Trophoblast cell (in vitro differentiated cells and primary cell): ENCODE results near the gene GPR180.

Source experiments
- DNase-seq, 2 donors: peaks; one replicate each; pipeline ENCODE4 v3.0.0-alpha.2; 2016
- H2AFZ ChIP-seq: 2 replicates; pipeline ENCODE4 v1.6.1; 2013; ENCODE audit warnings: low read length, moderate library complexity, mild to moderate bottlenecking; ENCODE audit not compliant: insufficient read depth, poor library complexity
- H2AK5ac ChIP-seq: 2 replicates; pipeline ENCODE4 v1.6.1; 2013; ENCODE audit warnings: mild to moderate bottlenecking, low read length
- H2BK120ac ChIP-seq: 2 replicates; pipeline ENCODE4 v1.6.1; 2013; ENCODE audit warnings: low read length, mild to moderate bottlenecking, moderate library complexity; ENCODE audit not compliant: insufficient read depth, poor library complexity
- H2BK12ac ChIP-seq: 2 replicates; pipeline ENCODE4 v1.6.1; 2013; ENCODE audit warnings: mild to moderate bottlenecking, low read length, moderate library complexity
- H2BK5ac ChIP-seq: 2 replicates; pipeline ENCODE4 v1.6.1; 2013; ENCODE audit warnings: low read length, low read depth, moderate library complexity, mild to moderate bottlenecking; ENCODE audit not compliant: poor library complexity
- H3K14ac ChIP-seq: 2 replicates; pipeline ENCODE4 v1.6.1; 2013; ENCODE audit warnings: mild to moderate bottlenecking, low read length
- H3K18ac ChIP-seq: 2 replicates; pipeline ENCODE4 v1.6.1; 2013; ENCODE audit warnings: mild to moderate bottlenecking, low read length
- H3K23ac ChIP-seq: 2 replicates; pipeline ENCODE4 v1.6.1; 2013; ENCODE audit warnings: low read length
- H3K27ac ChIP-seq: 2 replicates; pipeline ENCODE4 v1.5.1; 2013; ENCODE audit warnings: low read depth, mild to moderate bottlenecking, inconsistent platforms, low read length, moderate library complexity
- H3K27me3 ChIP-seq: 2 replicates; pipeline ENCODE4 v1.6.1; 2013; ENCODE audit warnings: inconsistent platforms, mild to moderate bottlenecking, low read length, moderate library complexity; ENCODE audit not compliant: insufficient read depth
- H3K36me3 ChIP-seq, 2 experiments: 1 replicate in 1 of 2; 2 replicates in 1 of 2; pipeline ENCODE4 v1.6.1; 2013; ENCODE audit warnings: low read length in 2 of 2, mild to moderate bottlenecking in 2 of 2, moderate library complexity in 1 of 2; ENCODE audit not compliant: insufficient read depth in 2 of 2, control insufficient read depth in 1 of 2
- H3K4ac ChIP-seq: 2 replicates; pipeline ENCODE4 v1.6.1; 2013; ENCODE audit warnings: low read depth, mild to moderate bottlenecking, low read length, moderate library complexity
- H3K4me1 ChIP-seq, 2 experiments: 1 replicate in 1 of 2; 2 replicates in 1 of 2; pipeline ENCODE4 v1.6.1; 2013; ENCODE audit warnings: low read length in 2 of 2, mild to moderate bottlenecking in 2 of 2, moderate library complexity in 1 of 2; ENCODE audit not compliant: insufficient read depth in 2 of 2, control insufficient read depth in 1 of 2
- H3K4me2 ChIP-seq: 2 replicates; pipeline ENCODE4 v1.6.1; 2013; ENCODE audit warnings: inconsistent platforms, mild to moderate bottlenecking, low read length, moderate library complexity
- H3K4me3 ChIP-seq: 2 replicates; pipeline ENCODE4 v1.5.1; 2013; ENCODE audit warnings: mild to moderate bottlenecking, low read depth, low read length, inconsistent platforms
- H3K79me1 ChIP-seq: one replicate; pipeline ENCODE4 v1.6.1; 2013; ENCODE audit warnings: low read length
- H3K79me2 ChIP-seq: 2 replicates; pipeline ENCODE4 v1.6.1; 2013; ENCODE audit warnings: low read length, mild to moderate bottlenecking; ENCODE audit not compliant: control insufficient read depth, insufficient read depth, poor library complexity
- H3K9ac ChIP-seq: 2 replicates; pipeline ENCODE4 v1.6.1; 2013; ENCODE audit warnings: mild to moderate bottlenecking, low read length
- H3K9me3 ChIP-seq: 2 replicates; pipeline ENCODE4 v1.6.1; 2013; ENCODE audit warnings: low read depth, mild to moderate bottlenecking, control low read depth, inconsistent platforms, low read length; ENCODE audit not compliant: insufficient read depth
- H4K12ac ChIP-seq: 2 replicates; pipeline ENCODE4 v1.6.1; 2013; ENCODE audit warnings: low read depth, mild to moderate bottlenecking, low read length, moderate library complexity
- H4K8ac ChIP-seq: 2 replicates; pipeline ENCODE4 v1.6.1; 2013; ENCODE audit warnings: low read depth, mild to moderate bottlenecking, low read length, moderate library complexity
- H4K91ac ChIP-seq: one replicate; pipeline ENCODE4 v1.6.1; 2013; ENCODE audit warnings: low read depth, mild to moderate bottlenecking, low read length, moderate library complexity
- WGBS: extraction: QIAGEN DNeasy Blood & Tissue Kit; methylation state at CpG from one replicate; pipeline ENCODE4 v1.1.7; 2013; ENCODE audit warnings: missing lambda C conversion rate; ENCODE audit not compliant: insufficient read length, insufficient coverage; ENCODE audit errors: extremely low coverage; 5-methylcytosine and 5-hydroxymethylcytosine counted together

GPR180 gene

GRCh38 chr13:94556621-94557020 is 45.0 kb upstream of the GPR180 start:
- no peak overlapping the region for H3K23ac ChIP-seq
- H4K8ac ChIP-seq, result no peak overlapping the region
- no peak overlapping the region for H3K18ac ChIP-seq
- H3K4me2 ChIP-seq, result no peak overlapping the region
- no peak overlapping the region for H2BK120ac ChIP-seq
- no peaks in the 10 kb centered on the region for H3K9me3 ChIP-seq
- WGBS, result no CpG with 5 or more reads among the region's 3 CpGs
- H3K4ac ChIP-seq, result no peak overlapping the region
- no peak overlapping the region for H4K12ac ChIP-seq
- no peak overlapping the region for H2BK5ac ChIP-seq
- no peaks in the 10 kb centered on the region for H3K36me3 ChIP-seq
- no peak overlapping the region for H2AFZ ChIP-seq
- no peaks in the 10 kb centered on the region for H3K27me3 ChIP-seq
- DNase-seq, result no peak
- H2BK12ac ChIP-seq, result no peak overlapping the region
- no peaks in the 10 kb centered on the region for H3K79me1 ChIP-seq
- H3K4me3 ChIP-seq, result no peak overlapping the region
- no peaks in the 10 kb centered on the region for H3K79me2 ChIP-seq
- no peak overlapping the region for H3K14ac ChIP-seq
- H3K27ac ChIP-seq, result no peak overlapping the region
- no peaks in the 10 kb centered on the region for H3K4me1 ChIP-seq
- H2AK5ac ChIP-seq, result no peak overlapping the region
- no peak overlapping the region for H4K91ac ChIP-seq
- H3K9ac ChIP-seq, result no peak overlapping the region

GRCh38 chr13:94557684-94558235 is 43.9 kb upstream of the GPR180 start:
- no peak overlapping the region for H3K14ac ChIP-seq
- H3K4ac ChIP-seq, result no peak overlapping the region
- no peaks in the 10 kb centered on the region for H3K9me3 ChIP-seq
- no peaks in the 10 kb centered on the region for H3K79me2 ChIP-seq
- H2BK120ac ChIP-seq, result no peak overlapping the region
- no peak overlapping the region for H2BK12ac ChIP-seq
- no peak overlapping the region for H3K9ac ChIP-seq
- H2BK5ac ChIP-seq, result no peak overlapping the region
- H4K12ac ChIP-seq, result no peak overlapping the region
- no peak overlapping the region for H3K4me3 ChIP-seq
- no CpG with 5 or more reads among the region's 5 CpGs for WGBS
- no peak overlapping the region for H4K91ac ChIP-seq
- no peak overlapping the region for H2AFZ ChIP-seq
- H2AK5ac ChIP-seq, result no peak overlapping the region
- H3K4me1 ChIP-seq, result no peaks in the 10 kb centered on the region
- H3K27ac ChIP-seq, result no peak overlapping the region
- H3K23ac ChIP-seq, result no peak overlapping the region
- H3K79me1 ChIP-seq, result no peaks in the 10 kb centered on the region
- H3K27me3 ChIP-seq, result no peaks in the 10 kb centered on the region
- H3K36me3 ChIP-seq, result peaks cover under 1 to 2% of the 10 kb centered on the region in 2 experiments
- H3K18ac ChIP-seq, result no peak overlapping the region
- no peak for DNase-seq
- no peak overlapping the region for H4K8ac ChIP-seq
- no peak overlapping the region for H3K4me2 ChIP-seq

DNA sequence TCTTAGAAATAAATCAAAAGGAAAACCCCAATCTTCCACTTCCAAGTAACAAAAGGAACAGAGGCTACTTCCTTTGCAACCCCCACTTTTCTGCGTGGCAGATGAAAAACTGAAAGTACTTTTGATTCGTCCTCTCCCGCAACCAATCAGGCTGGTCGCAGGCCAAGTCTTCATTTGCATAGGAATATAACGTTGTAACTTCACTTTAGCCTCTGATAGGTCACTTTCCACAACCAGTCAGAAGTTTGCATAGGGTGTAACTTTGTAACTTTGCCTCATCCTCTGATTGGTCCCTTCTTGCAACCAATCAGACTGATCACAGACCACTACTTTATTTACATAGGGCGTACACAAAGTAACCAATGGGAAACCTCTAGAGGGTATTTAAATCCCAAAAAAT is 42.9 kb upstream of the GPR180 start:
- no peaks in the 10 kb centered on the region for H3K27me3 ChIP-seq
- H3K14ac ChIP-seq, result no peak overlapping the region
- WGBS, result no CpG with 5 or more reads among the region's 6 CpGs
- no peak overlapping the region for H3K4me2 ChIP-seq
- H2BK120ac ChIP-seq, result no peak overlapping the region
- peaks cover 3% of the 10 kb centered on the region in 2 experiments for H3K36me3 ChIP-seq
- no peak overlapping the region for H2BK12ac ChIP-seq
- no peak overlapping the region for H2BK5ac ChIP-seq
- H3K4ac ChIP-seq, result no peak overlapping the region
- H4K12ac ChIP-seq, result no peak overlapping the region
- no peak overlapping the region for H3K9ac ChIP-seq
- no peak overlapping the region for H3K4me3 ChIP-seq
- no peak overlapping the region for H3K23ac ChIP-seq
- no peak overlapping the region for H3K18ac ChIP-seq
- no peak for DNase-seq
- H3K79me1 ChIP-seq, result no peaks in the 10 kb centered on the region
- no peak overlapping the region for H4K91ac ChIP-seq
- no peaks in the 10 kb centered on the region for H3K4me1 ChIP-seq
- H3K9me3 ChIP-seq, result no peaks in the 10 kb centered on the region
- H4K8ac ChIP-seq, result no peak overlapping the region
- no peaks in the 10 kb centered on the region for H3K79me2 ChIP-seq
- no peak overlapping the region for H2AK5ac ChIP-seq
- H2AFZ ChIP-seq, result no peak overlapping the region
- H3K27ac ChIP-seq, result no peak overlapping the region

DNA sequence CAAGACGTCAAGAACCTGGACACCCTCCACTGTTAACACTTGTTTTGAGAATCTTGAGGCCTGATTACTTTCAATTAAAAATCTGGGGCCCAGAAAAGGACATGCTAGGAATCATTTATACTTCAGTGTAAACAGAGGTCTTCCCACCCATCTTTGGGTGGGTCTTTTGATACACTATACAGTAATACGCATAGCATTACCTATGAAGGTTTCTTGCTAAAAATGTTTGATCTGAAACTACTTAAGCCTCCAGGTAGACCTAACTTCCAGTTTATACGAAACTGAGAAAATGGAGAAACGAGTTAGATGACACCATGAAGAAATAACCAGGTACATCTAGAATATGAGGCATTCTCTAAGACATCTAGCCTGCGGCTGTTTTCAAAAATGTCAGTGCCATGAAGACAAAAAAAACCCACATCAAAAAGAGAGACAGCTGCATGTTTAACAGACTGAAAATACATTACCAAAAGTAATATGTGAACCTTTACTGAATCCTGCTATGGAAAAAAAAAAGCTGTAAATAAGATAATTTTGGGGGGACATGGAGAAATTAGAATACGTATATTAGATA is 42.3 kb upstream of the GPR180 start:
- WGBS, result no CpG with 5 or more reads among the region's 6 CpGs
- H3K14ac ChIP-seq, result no peak overlapping the region
- no peak overlapping the region for H3K27ac ChIP-seq
- no peak overlapping the region for H2BK120ac ChIP-seq
- H2BK12ac ChIP-seq, result no peak overlapping the region
- no peak overlapping the region for H2AFZ ChIP-seq
- no peak overlapping the region for H3K9ac ChIP-seq
- no peak overlapping the region for H2BK5ac ChIP-seq
- H3K27me3 ChIP-seq, result no peaks in the 10 kb centered on the region
- H3K4me3 ChIP-seq, result no peak overlapping the region
- no peaks in the 10 kb centered on the region for H3K79me1 ChIP-seq
- H4K8ac ChIP-seq, result no peak overlapping the region
- no peaks in the 10 kb centered on the region for H3K4me1 ChIP-seq
- H3K9me3 ChIP-seq, result no peaks in the 10 kb centered on the region
- no peak overlapping the region for H3K23ac ChIP-seq
- H3K4me2 ChIP-seq, result no peak overlapping the region
- DNase-seq, result peak in 1 of 2 donors; percentile 43
- H3K4ac ChIP-seq, result no peak overlapping the region
- H3K79me2 ChIP-seq, result no peaks in the 10 kb centered on the region
- H3K36me3 ChIP-seq, result peaks cover 3% of the 10 kb centered on the region in 2 experiments
- H4K12ac ChIP-seq, result no peak overlapping the region
- no peak overlapping the region for H3K18ac ChIP-seq
- no peak overlapping the region for H2AK5ac ChIP-seq
- H4K91ac ChIP-seq, result no peak overlapping the region
